HEK293 (cell line): ENCODE measurements around the gene PLK3.
A peak's percentile ranks its signal among the peaks of the same experiment; 100 is the strongest.

Source experiments
- CTCF ChIA-PET: fragments of 350-600 bp; formaldehyde crosslinking; extraction: SDS; loops from one replicate; lab custom pipeline; 2021; ENCODE audit warnings: antibody characterized with exemption; lab: Yijun Ruan, JAX
- POLR2A ChIA-PET: fragments of 300-600 bp; formaldehyde crosslinking; extraction: SDS; loops from one replicate; lab custom pipeline; 2020; ENCODE audit warnings: antibody characterized with exemption, inconsistent platforms; lab: Yijun Ruan, JAX
- H3K27ac ChIP-seq: fragments of 200-500 bp; sonication (Bioruptor generic); 2 replicates; pipeline ENCODE4 v1.5.1; 2014; ENCODE audit warnings: low read depth, low read length, control low read depth, inconsistent platforms; ENCODE audit errors: extremely low read depth
- H3K36me3 ChIP-seq, 2 experiments: fragments of 200-500 bp in 1 of 2; sonication (Bioruptor generic) in 1 of 2; 1 replicate in 1 of 2; 2 replicates in 1 of 2; pipeline ENCODE4 v1.5.1; 2014 to 2017; ENCODE audit warnings: inconsistent platforms in 2 of 2, low read length in 2 of 2; ENCODE audit not compliant: control insufficient read depth in 2 of 2, insufficient read depth in 1 of 2
- H3K4me1 ChIP-seq: fragments of 200-500 bp; sonication (Bioruptor generic); 2 replicates; pipeline ENCODE4 v1.5.1; 2014; ENCODE audit warnings: mild to moderate bottlenecking, low read length, inconsistent platforms; ENCODE audit not compliant: control insufficient read depth, insufficient read depth
- H3K4me3 ChIP-seq: 2 replicates; pipeline ENCODE4 v1.5.1; 2011; ENCODE audit warnings: low read depth, mild to moderate bottlenecking, control low read depth, low read length, moderate library complexity
- H3K9me3 ChIP-seq: fragments of 200-500 bp; sonication (Bioruptor generic); 2 replicates; pipeline ENCODE4 v1.5.1; 2014; ENCODE audit warnings: low read depth, low read length, inconsistent platforms; ENCODE audit not compliant: control insufficient read depth, insufficient read depth
- BCL11A ChIP-seq: fragments of 450-650 bp; formaldehyde crosslinking; IDR thresholded peaks from 2 replicates; pipeline ENCODE4 v1.5.1; 2016; ENCODE audit warnings: low read depth, missing biosample characterization, missing genetic modification characterization
- EGR2 ChIP-seq: fragments of 450-650 bp; formaldehyde crosslinking; IDR thresholded peaks from 2 replicates; pipeline ENCODE4 v1.5.1; 2016; ENCODE audit warnings: low read depth, missing biosample characterization, missing genetic modification characterization
- GFI1B ChIP-seq: fragments of 450-650 bp; formaldehyde crosslinking; IDR thresholded peaks from 2 replicates; pipeline ENCODE4 v1.5.1; 2016; ENCODE audit warnings: missing biosample characterization, missing genetic modification characterization
- GLI2 ChIP-seq: fragments of 450-650 bp; formaldehyde crosslinking; IDR thresholded peaks from 2 replicates; pipeline ENCODE4; 2017; ENCODE audit warnings: missing biosample characterization, missing genetic modification characterization, low read depth, borderline replicate concordance
- GLIS2 ChIP-seq: fragments of 450-650 bp; formaldehyde crosslinking; IDR thresholded peaks from 2 replicates; pipeline ENCODE4 v1.5.1; 2016; ENCODE audit warnings: missing biosample characterization, missing genetic modification characterization
- ZBTB1 ChIP-seq: fragments of 450-650 bp; formaldehyde crosslinking; IDR thresholded peaks from 2 replicates; pipeline ENCODE4 v1.5.1; 2016; ENCODE audit warnings: missing biosample characterization, missing genetic modification characterization
- ZEB2 ChIP-seq: fragments of 450-650 bp; formaldehyde crosslinking; IDR thresholded peaks from 2 replicates; pipeline ENCODE4 v1.5.1; 2016; ENCODE audit warnings: missing biosample characterization, missing genetic modification characterization
- ZFHX2 ChIP-seq: fragments of 450-650 bp; formaldehyde crosslinking; conservative IDR thresholded peaks from 2 replicates; pipeline ENCODE4 v1.5.1; 2016; ENCODE audit warnings: missing biosample characterization, missing genetic modification characterization
- ZNF19 ChIP-seq: fragments of 450-650 bp; formaldehyde crosslinking; IDR thresholded peaks from 2 replicates; pipeline ENCODE4; 2016; ENCODE audit warnings: missing biosample characterization, missing genetic modification characterization, low read depth
- ZNF37A ChIP-seq: fragments of 450-650 bp; IDR thresholded peaks from 2 replicates; pipeline ENCODE4 v1.5.1; 2018; ENCODE audit warnings: missing biosample characterization, missing genetic modification characterization
- ZNF626 ChIP-seq: fragments of 450-650 bp; sonication (Bioruptor Pico); formaldehyde crosslinking; IDR thresholded peaks from 2 replicates; pipeline ENCODE4 v1.5.1; 2018; ENCODE audit warnings: missing biosample characterization, missing genetic modification characterization, inconsistent platforms
- TF ChIP-seq, protein P1 (sequence below): fragments of 450-650 bp; formaldehyde crosslinking; IDR thresholded peaks from 2 replicates; pipeline ENCODE4 v1.5.1; 2016; ENCODE audit warnings: missing biosample characterization, missing genetic modification characterization
- TF ChIP-seq, protein P2 (sequence below): fragments of 450-650 bp; formaldehyde crosslinking; IDR thresholded peaks from 2 replicates; pipeline ENCODE4 v1.5.1; 2016; ENCODE audit warnings: missing biosample characterization, missing genetic modification characterization
- TF ChIP-seq, protein P3 (sequence below): fragments of 450-650 bp; formaldehyde crosslinking; IDR thresholded peaks from 2 replicates; pipeline ENCODE4 v1.5.1; 2016; ENCODE audit warnings: missing biosample characterization, missing genetic modification characterization

Gene PLK3

GRCh38 chr1:44802306-44803061 lies 2.3 kb downstream of the PLK3 start:
- peaks cover under 1% of the 10 kb centered on the region; the same call in 1 of the 2 replicates for H3K4me1 ChIP-seq
- POLR2A ChIA-PET, result interaction anchor here (0.8 kb wide), 1 partner anchor 22 kb away, joined by 3 read pairs; no protein-coding TSS in a partner anchor
- TF ChIP-seq, protein P1, sequence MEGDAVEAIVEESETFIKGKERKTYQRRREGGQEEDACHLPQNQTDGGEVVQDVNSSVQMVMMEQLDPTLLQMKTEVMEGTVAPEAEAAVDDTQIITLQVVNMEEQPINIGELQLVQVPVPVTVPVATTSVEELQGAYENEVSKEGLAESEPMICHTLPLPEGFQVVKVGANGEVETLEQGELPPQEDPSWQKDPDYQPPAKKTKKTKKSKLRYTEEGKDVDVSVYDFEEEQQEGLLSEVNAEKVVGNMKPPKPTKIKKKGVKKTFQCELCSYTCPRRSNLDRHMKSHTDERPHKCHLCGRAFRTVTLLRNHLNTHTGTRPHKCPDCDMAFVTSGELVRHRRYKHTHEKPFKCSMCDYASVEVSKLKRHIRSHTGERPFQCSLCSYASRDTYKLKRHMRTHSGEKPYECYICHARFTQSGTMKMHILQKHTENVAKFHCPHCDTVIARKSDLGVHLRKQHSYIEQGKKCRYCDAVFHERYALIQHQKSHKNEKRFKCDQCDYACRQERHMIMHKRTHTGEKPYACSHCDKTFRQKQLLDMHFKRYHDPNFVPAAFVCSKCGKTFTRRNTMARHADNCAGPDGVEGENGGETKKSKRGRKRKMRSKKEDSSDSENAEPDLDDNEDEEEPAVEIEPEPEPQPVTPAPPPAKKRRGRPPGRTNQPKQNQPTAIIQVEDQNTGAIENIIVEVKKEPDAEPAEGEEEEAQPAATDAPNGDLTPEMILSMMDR (tag by site-specific recombination), result no peak
- TF ChIP-seq, protein P2, sequence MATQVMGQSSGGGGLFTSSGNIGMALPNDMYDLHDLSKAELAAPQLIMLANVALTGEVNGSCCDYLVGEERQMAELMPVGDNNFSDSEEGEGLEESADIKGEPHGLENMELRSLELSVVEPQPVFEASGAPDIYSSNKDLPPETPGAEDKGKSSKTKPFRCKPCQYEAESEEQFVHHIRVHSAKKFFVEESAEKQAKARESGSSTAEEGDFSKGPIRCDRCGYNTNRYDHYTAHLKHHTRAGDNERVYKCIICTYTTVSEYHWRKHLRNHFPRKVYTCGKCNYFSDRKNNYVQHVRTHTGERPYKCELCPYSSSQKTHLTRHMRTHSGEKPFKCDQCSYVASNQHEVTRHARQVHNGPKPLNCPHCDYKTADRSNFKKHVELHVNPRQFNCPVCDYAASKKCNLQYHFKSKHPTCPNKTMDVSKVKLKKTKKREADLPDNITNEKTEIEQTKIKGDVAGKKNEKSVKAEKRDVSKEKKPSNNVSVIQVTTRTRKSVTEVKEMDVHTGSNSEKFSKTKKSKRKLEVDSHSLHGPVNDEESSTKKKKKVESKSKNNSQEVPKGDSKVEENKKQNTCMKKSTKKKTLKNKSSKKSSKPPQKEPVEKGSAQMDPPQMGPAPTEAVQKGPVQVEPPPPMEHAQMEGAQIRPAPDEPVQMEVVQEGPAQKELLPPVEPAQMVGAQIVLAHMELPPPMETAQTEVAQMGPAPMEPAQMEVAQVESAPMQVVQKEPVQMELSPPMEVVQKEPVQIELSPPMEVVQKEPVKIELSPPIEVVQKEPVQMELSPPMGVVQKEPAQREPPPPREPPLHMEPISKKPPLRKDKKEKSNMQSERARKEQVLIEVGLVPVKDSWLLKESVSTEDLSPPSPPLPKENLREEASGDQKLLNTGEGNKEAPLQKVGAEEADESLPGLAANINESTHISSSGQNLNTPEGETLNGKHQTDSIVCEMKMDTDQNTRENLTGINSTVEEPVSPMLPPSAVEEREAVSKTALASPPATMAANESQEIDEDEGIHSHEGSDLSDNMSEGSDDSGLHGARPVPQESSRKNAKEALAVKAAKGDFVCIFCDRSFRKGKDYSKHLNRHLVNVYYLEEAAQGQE (tag by site-specific recombination), result no peak
- TF ChIP-seq, protein P3, sequence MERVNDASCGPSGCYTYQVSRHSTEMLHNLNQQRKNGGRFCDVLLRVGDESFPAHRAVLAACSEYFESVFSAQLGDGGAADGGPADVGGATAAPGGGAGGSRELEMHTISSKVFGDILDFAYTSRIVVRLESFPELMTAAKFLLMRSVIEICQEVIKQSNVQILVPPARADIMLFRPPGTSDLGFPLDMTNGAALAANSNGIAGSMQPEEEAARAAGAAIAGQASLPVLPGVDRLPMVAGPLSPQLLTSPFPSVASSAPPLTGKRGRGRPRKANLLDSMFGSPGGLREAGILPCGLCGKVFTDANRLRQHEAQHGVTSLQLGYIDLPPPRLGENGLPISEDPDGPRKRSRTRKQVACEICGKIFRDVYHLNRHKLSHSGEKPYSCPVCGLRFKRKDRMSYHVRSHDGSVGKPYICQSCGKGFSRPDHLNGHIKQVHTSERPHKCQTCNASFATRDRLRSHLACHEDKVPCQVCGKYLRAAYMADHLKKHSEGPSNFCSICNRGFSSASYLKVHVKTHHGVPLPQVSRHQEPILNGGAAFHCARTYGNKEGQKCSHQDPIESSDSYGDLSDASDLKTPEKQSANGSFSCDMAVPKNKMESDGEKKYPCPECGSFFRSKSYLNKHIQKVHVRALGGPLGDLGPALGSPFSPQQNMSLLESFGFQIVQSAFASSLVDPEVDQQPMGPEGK (tag by site-specific recombination), result peak; percentile 27; the same call in 1 of the 2 replicates
- TF ChIP-seq ZNF19 (tag by site-specific recombination), result no peak
- peak; percentile 51; the same call in 1 of the 2 replicates for TF ChIP-seq GLIS2 (tag by site-specific recombination)
- no peak for TF ChIP-seq ZNF37A
- TF ChIP-seq ZBTB1 (tag by site-specific recombination), result no peak
- TF ChIP-seq ZFHX2 (tag by site-specific recombination), result peak; percentile 81
- peak; percentile 69; the same call in 1 of the 2 replicates for TF ChIP-seq EGR2 (tag by site-specific recombination)
- peaks cover 0 to 52% of the 10 kb centered on the region in 2 experiments; a peak in 1 of 3 replicates for H3K36me3 ChIP-seq
- CTCF ChIA-PET, result no interaction called here
- no peaks in the 10 kb centered on the region for H3K9me3 ChIP-seq
- H3K27ac ChIP-seq, result no peak overlapping the region
- H3K4me3 ChIP-seq, result no peak overlapping the region

GRCh38 chr1:44803062-44803311 lies 2.8 kb downstream of the PLK3 start:
- CTCF ChIA-PET, result no interaction called here
- peaks cover 0 to 52% of the 10 kb centered on the region in 2 experiments; a peak in 1 of 3 replicates for H3K36me3 ChIP-seq
- H3K4me3 ChIP-seq, result no peak overlapping the region
- H3K9me3 ChIP-seq, result no peaks in the 10 kb centered on the region
- TF ChIP-seq GLI2 (tag by site-specific recombination) (no peak), BCL11A (tag by site-specific recombination) (no peak), GFI1B (tag by site-specific recombination) (no peak), ZNF626 (tag by site-specific recombination) (no peak), ZEB2 (tag by site-specific recombination) (no peak)
- POLR2A ChIA-PET, result no interaction called here
- no peak overlapping the region for H3K27ac ChIP-seq
- H3K4me1 ChIP-seq, result peaks cover 6% of the 10 kb centered on the region
